NOMO-1 treated with DMSO at 0.1 percent for 48 hours (cell line): ENCODE measurements around the gene H19.

ENCODE experiments used
- DNase-seq: peaks from one replicate; lab custom pipeline; 2025; ENCODE audit not compliant: unreplicated experiment; lab: John Stamatoyannopoulos, UW

Gene H19

DNA sequence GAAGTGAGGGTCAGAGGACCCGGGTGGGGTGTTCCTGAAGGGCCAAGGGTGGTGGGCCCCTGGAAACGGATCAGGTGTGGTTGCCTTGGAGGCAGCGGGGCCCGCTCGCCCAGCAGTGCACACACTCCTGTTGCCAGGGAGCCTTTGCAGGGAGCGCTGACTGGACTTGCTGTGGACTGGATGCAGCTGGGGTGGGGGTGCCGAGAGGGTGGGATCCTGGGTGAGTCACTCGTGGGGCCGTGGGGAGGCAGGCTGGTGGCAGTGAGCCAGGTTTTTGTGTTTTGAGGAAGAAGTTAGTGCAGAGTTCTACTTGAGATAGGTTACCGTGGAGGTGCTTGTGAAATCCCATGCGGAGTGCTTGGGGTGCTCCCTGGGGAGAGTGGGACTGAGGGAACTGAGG, 49.3 kb downstream of the H19 start:
- no peak for DNase-seq

GRCh38 chr11:1947592-1948237, 49.9 kb downstream of the H19 start:
- no peak for DNase-seq

- DNase-seq = no peak
Measured at GRCh38 chr11:1946812-1947484, 50.7 kb downstream of the H19 start, which contains the start of gene MRPL23. MRPL23 (plus strand) TSS chr11:1947332; CDS start chr11:1947363, 31 bp downstream.
